HCT116 (cell line): ENCODE data around the gene CBLC. TPM values are rescaled to one million over a fixed set of nuclear protein-coding genes. Genes with fewer than 3 reads are reported as not detected.

ENCODE experiments used
- ATAC-seq: fragments of 200-7000 bp; cut with Tn5 transposase; 2 replicates; pipeline ENCODE4 v1.9.1; 2020; ENCODE audit warnings: mild to moderate bottlenecking, moderate library complexity
- BruUV-seq: library from RNA; stranded (reverse); fragments of 400-500 nt; replicated peaks from 2 replicates; lab custom pipeline; 2021; lab: Mats Ljungman, UMichigan
- CTCF ChIA-PET: fragments of 300-600 bp; sonication (Branson Sonifier 250); formaldehyde crosslinking; loops from one replicate; lab custom pipeline; 2021; ENCODE audit warnings: antibody characterized with exemption; lab: Charles Lee
- POLR2A ChIA-PET: fragments of 300-600, 350-600 bp; sonication (Branson Sonifier 250); formaldehyde crosslinking; loops from one replicate; lab custom pipeline; 2021; ENCODE audit warnings: antibody characterized with exemption; lab: Charles Lee
- RAD21 ChIA-PET, 2 experiments: fragments of 300-600 bp; sonication (Branson Sonifier 250); formaldehyde crosslinking; loops; one replicate each; lab custom pipeline; 2023; ENCODE audit warnings: low total read pairs in 2 of 2; ENCODE audit not compliant: uncharacterized antibody in 2 of 2, unreplicated experiment in 2 of 2, low non-redundant PET in 1 of 2; lab: Charles Lee
- DNase-seq: peaks from one replicate; pipeline ENCODE4 v3.0.0-alpha.2; 2010; ENCODE audit warnings: low read depth, low spot score
- H2AFZ ChIP-seq: fragments of 200-600 bp; shearing (Covaris generic), sonication (generic); 2 replicates; pipeline ENCODE4 v1.6.1; 2017; ENCODE audit warnings: low read depth, mixed run types, mixed read lengths, antibody characterized with exemption, low read length; ENCODE audit not compliant: poor library complexity, severe bottlenecking
- H3K27ac ChIP-seq: 2 replicates; pipeline ENCODE4 v1.5.1; 2012; ENCODE audit warnings: low read depth, low read length
- H3K27me3 ChIP-seq: fragments of 200-600 bp; sonication (generic); 2 replicates; pipeline ENCODE4 v1.6.1; 2016; ENCODE audit warnings: mixed run types, low read length, mixed read lengths; ENCODE audit not compliant: insufficient read depth
- H3K36me3 ChIP-seq, 2 experiments: fragments of 200-500 bp in 1 of 2; fragments of 200-600 bp in 1 of 2; sonication (Bioruptor generic) in 1 of 2; sonication (generic) in 1 of 2; 2 replicates each; pipeline versions ENCODE4 v1.5.1 to v1.6.1; 2014 to 2016; ENCODE audit warnings: low read length in 2 of 2, inconsistent platforms in 1 of 2, mixed read lengths in 1 of 2, mixed run types in 1 of 2; ENCODE audit not compliant: insufficient read depth in 2 of 2, control insufficient read depth in 1 of 2
- H3K4me1 ChIP-seq, 2 experiments: fragments of 200-600 bp in 1 of 2; sonication (generic) in 1 of 2; 2 replicates each; pipeline versions ENCODE4 v1.5.1 to v1.6.1; 2012 to 2017; ENCODE audit warnings: low read length in 2 of 2, inconsistent platforms in 1 of 2, mild to moderate bottlenecking in 1 of 2, mixed read lengths in 1 of 2, mixed run types in 1 of 2, moderate library complexity in 1 of 2; ENCODE audit not compliant: insufficient read depth in 2 of 2, control insufficient read depth in 1 of 2
- H3K4me2 ChIP-seq: fragments of 200-600 bp; sonication (generic); 2 replicates; pipeline ENCODE4 v1.6.1; 2017; ENCODE audit warnings: mixed run types, low read length, mixed read lengths
- H3K4me3 ChIP-seq, 2 experiments: fragments of 200-600 bp in 1 of 2; sonication (generic) in 1 of 2; replicated peaks in 1 of 2; 2 replicates each; pipeline ENCODE4 v1.5.1; 2011 to 2016; ENCODE audit warnings: low read length in 2 of 2, control low read depth in 1 of 2, low read depth in 1 of 2, mild to moderate bottlenecking in 1 of 2, mixed read lengths in 1 of 2, mixed run types in 1 of 2
- H3K79me2 ChIP-seq: fragments of 200-600 bp; sonication (generic); 2 replicates; pipeline ENCODE4 v1.6.1; 2017; ENCODE audit warnings: mild to moderate bottlenecking, mixed run types, low read length, moderate library complexity, mixed read lengths; ENCODE audit not compliant: insufficient read depth
- H3K9ac ChIP-seq: fragments of 200-600 bp; sonication (generic); 2 replicates; pipeline ENCODE4 v1.6.1; 2016; ENCODE audit warnings: low read length, mixed read lengths
- H3K9me2 ChIP-seq: fragments of 200-600 bp; sonication (generic), shearing (Covaris generic); 2 replicates; pipeline ENCODE4 v1.6.1; 2017; ENCODE audit warnings: mixed run types, mild to moderate bottlenecking, moderate library complexity; ENCODE audit not compliant: insufficient read depth
- H3K9me3 ChIP-seq, 2 experiments: fragments of 200-500 bp in 1 of 2; fragments of 200-600 bp in 1 of 2; sonication (Bioruptor generic) in 1 of 2; sonication (generic) in 1 of 2; 2 replicates each; pipeline ENCODE4 v1.6.1; 2014 to 2017; ENCODE audit warnings: low read length in 2 of 2, mixed read lengths in 2 of 2, inconsistent platforms in 1 of 2, low read depth in 1 of 2, mild to moderate bottlenecking in 1 of 2, mixed run types in 1 of 2, moderate library complexity in 1 of 2; ENCODE audit not compliant: control insufficient read depth in 1 of 2, insufficient read depth in 1 of 2
- H4K20me1 ChIP-seq: fragments of 200-600 bp; sonication (generic), shearing (Covaris generic); 2 replicates; pipeline ENCODE4 v1.6.1; 2017; ENCODE audit warnings: mixed run types, mild to moderate bottlenecking, moderate library complexity; ENCODE audit not compliant: insufficient read depth
- ATF3 ChIP-seq: IDR thresholded peaks from 2 replicates; pipeline ENCODE4 v1.6.1; 2012
- FOSL1 ChIP-seq: IDR thresholded peaks from 2 replicates; pipeline ENCODE4 v1.6.1; 2012; ENCODE audit warnings: low read depth
- RAD21 ChIP-seq: IDR thresholded peaks from 2 replicates; pipeline ENCODE4 v1.6.1; 2012; ENCODE audit warnings: low read depth, mild to moderate bottlenecking
- ZBTB33 ChIP-seq: IDR thresholded peaks from 2 replicates; pipeline ENCODE4 v1.6.1; 2011; ENCODE audit warnings: mild to moderate bottlenecking, low read length, moderate library complexity; ENCODE audit not compliant: insufficient replicate concordance; ENCODE audit errors: extremely low read depth
- intact Hi-C: fragments of 100-400 bp; cut with micrococcal nuclease; formaldehyde crosslinking; loops from 2 replicates; pipeline ENCODE4 v1.10.0; 2022
- total RNA-seq: library from RNA; stranded (reverse); gene quantifications from one replicate; pipeline ENCODE4 v1.2.1, GENCODE V29; 2021; ENCODE audit not compliant: unreplicated experiment

Gene CBLC
- total RNA-seq, 1 experiment from 2014 or later: 54.3 TPM

- no peak for TF ChIP-seq ZBTB33
Measured at GRCh38 chr19:44822670-44823372, 45.1 kb downstream of the CBLC start (continued).

GRCh38 chr19:44823373-44823698 is 45.6 kb downstream of the CBLC start:
- Histone ChIP-seq H3K4me2 (no peak overlapping the region), H3K9me3 (no peaks in the 10 kb centered on the region), H3K36me3 (no peaks in the 10 kb centered on the region; a peak in 1 of 4 replicates), H4K20me1 (no peaks in the 10 kb centered on the region), H3K4me1 (peaks cover 0 to 3% of the 10 kb centered on the region in 2 experiments; a peak in 1 of 4 replicates), H3K27ac (no peak overlapping the region), H3K79me2 (no peaks in the 10 kb centered on the region), H3K27me3 (no peaks in the 10 kb centered on the region), H3K9me2 (no peaks in the 10 kb centered on the region)
- intact Hi-C loops: no loop called here
- ChIA-PET POLR2A (no interaction called here), RAD21 (interaction anchor here in 1 of 2 experiments (0.6 kb wide), 1 partner anchor 100 kb away, joined by 3 read pairs; no protein-coding TSS in a partner anchor)
- no TSS peak for BruUV-seq
- no peak for DNase-seq
- ATAC-seq: no peak
- TF ChIP-seq FOSL1: no peak
- no peak for TF ChIP-seq RAD21
- no peak for TF ChIP-seq ATF3
- TF ChIP-seq, all 23 proteins: peak for 0
- CTCF ChIA-PET: no interaction called here
- Histone ChIP-seq H3K9ac (no peak overlapping the region), H3K4me3 (no peak overlapping the region), H2AFZ (no peak overlapping the region)
